Liver (tissue), 9 donors: ENCODE measurements around the gene TMEM140. TPM values are rescaled to one million over a fixed set of nuclear protein-coding genes. Genes with fewer than 3 reads are reported as not detected.

Experiments
- DNase-seq: peaks from one replicate; pipeline ENCODE4 v3.0.0-alpha.2; 2017; ENCODE audit warnings: low spot score
- H3K27ac ChIP-seq, 2 donors: one replicate each; pipeline ENCODE4 v1.7.0; 2013; ENCODE audit warnings: inconsistent platforms in 2 of 2, low read length in 2 of 2, control low read depth in 1 of 2, low read depth in 1 of 2, mild to moderate bottlenecking in 1 of 2
- H3K27me3 ChIP-seq, 4 donors: one replicate each; pipeline versions ENCODE4 v1.6.1 to v1.7.0; 2013; ENCODE audit warnings: low read length in 3 of 4, inconsistent platforms in 1 of 4, mild to moderate bottlenecking in 1 of 4, moderate library complexity in 1 of 4; ENCODE audit not compliant: control insufficient read depth in 4 of 4, insufficient read depth in 4 of 4
- H3K36me3 ChIP-seq, 4 donors: one replicate each; pipeline versions ENCODE4 v1.6.1 to v1.7.0; 2013; ENCODE audit warnings: low read length in 3 of 4, mild to moderate bottlenecking in 3 of 4, low read depth in 1 of 4, moderate library complexity in 1 of 4; ENCODE audit not compliant: control insufficient read depth in 4 of 4, insufficient read depth in 3 of 4
- H3K4me1 ChIP-seq, 4 donors: one replicate each; pipeline versions ENCODE4 v1.6.1 to v1.7.0; 2013; ENCODE audit warnings: low read length in 3 of 4, mild to moderate bottlenecking in 3 of 4, moderate library complexity in 1 of 4; ENCODE audit not compliant: control insufficient read depth in 4 of 4, insufficient read depth in 4 of 4
- H3K4me3 ChIP-seq, 3 donors: one replicate each; pipeline versions ENCODE4 v1.6.1 to v1.7.0; 2013; ENCODE audit warnings: low read length in 3 of 3, control low read depth in 1 of 3, low read depth in 1 of 3, mild to moderate bottlenecking in 1 of 3
- H3K9ac ChIP-seq, 2 donors: one replicate each; pipeline ENCODE4 v1.7.0; 2013; ENCODE audit warnings: low read length in 2 of 2, mild to moderate bottlenecking in 2 of 2, moderate library complexity in 2 of 2, control low read depth in 1 of 2, low read depth in 1 of 2
- H3K9me3 ChIP-seq, 4 donors: one replicate each; pipeline versions ENCODE4 v1.6.1 to v1.7.0; 2013; ENCODE audit warnings: low read length in 3 of 4; ENCODE audit not compliant: control insufficient read depth in 4 of 4
- EGR1 ChIP-seq, 2 donors: IDR thresholded peaks; 2 replicates each; pipeline ENCODE4 v1.6.1; 2016 to 2018; ENCODE audit warnings: antibody characterized with exemption in 2 of 2, low read depth in 2 of 2
- FOXA1 ChIP-seq: IDR thresholded peaks from 2 replicates; pipeline ENCODE4 v1.6.1; 2016; ENCODE audit warnings: antibody characterized with exemption
- FOXA2 ChIP-seq: IDR thresholded peaks from 2 replicates; pipeline ENCODE4 v1.6.1; 2016; ENCODE audit warnings: antibody characterized with exemption
- GABPA ChIP-seq, 2 donors: IDR thresholded peaks in 1 of 2; conservative IDR thresholded peaks in 1 of 2; 2 replicates each; pipeline ENCODE4 v1.6.1; 2016; ENCODE audit warnings: antibody characterized with exemption in 2 of 2, mild to moderate bottlenecking in 1 of 2, moderate library complexity in 1 of 2
- HNF4A ChIP-seq, 2 donors: conservative IDR thresholded peaks; 2 replicates each; pipeline ENCODE4 v1.6.1; 2016; ENCODE audit warnings: antibody characterized with exemption in 2 of 2, mild to moderate bottlenecking in 2 of 2
- JUND ChIP-seq, 2 donors: IDR thresholded peaks; 2 replicates each; pipeline ENCODE4 v1.6.1; 2016; ENCODE audit warnings: antibody characterized with exemption in 2 of 2
- NR2F2 ChIP-seq: IDR thresholded peaks from 2 replicates; pipeline ENCODE4 v1.6.1; 2016; ENCODE audit warnings: antibody characterized with exemption
- SP1 ChIP-seq: IDR thresholded peaks from 2 replicates; pipeline ENCODE4 v1.6.1; 2018; ENCODE audit warnings: antibody characterized with exemption, mild to moderate bottlenecking
- TAF1 ChIP-seq: conservative IDR thresholded peaks from 2 replicates; pipeline ENCODE4 v1.6.1; 2016; ENCODE audit warnings: antibody characterized with exemption, mild to moderate bottlenecking
- YY1 ChIP-seq: IDR thresholded peaks from 2 replicates; pipeline ENCODE4 v1.6.1; 2016; ENCODE audit warnings: antibody characterized with exemption, mild to moderate bottlenecking
- WGBS: extraction: QIAGEN DNeasy Blood & Tissue Kit; methylation state at CpG from one replicate; pipeline ENCODE4 v1.1.7; 2013; 5-methylcytosine and 5-hydroxymethylcytosine counted together
- polyA plus RNA-seq, 2 donors: library from polyadenylated mRNA; stranded (reverse) in 1 of 2; unstranded in 1 of 2; fragments of 200-250 nt in 1 of 2; fragments of >200 nt in 1 of 2; fragmentation: Nextera tagmentation in 1 of 2; extraction: Ambion mirVana in 1 of 2; gene quantifications; one replicate each; pipeline versions ENCODE4 v1.2.1 to v1.2.3, GENCODE V29; 2013 to 2015
- total RNA-seq, 2 donors: library from RNA; depleted of rRNA; stranded (reverse); fragments of >200 nt; gene quantifications; one replicate each; pipeline ENCODE4 v1.2.3, GENCODE V29; 2014
- TF ChIP-seq, protein P1 (sequence below): IDR thresholded peaks from 2 replicates; pipeline ENCODE4 v1.6.1; 2016; ENCODE audit warnings: antibody characterized with exemption, mild to moderate bottlenecking
- TF ChIP-seq, protein P2 (sequence below): IDR thresholded peaks from 2 replicates; pipeline ENCODE4 v1.6.1; 2016; ENCODE audit warnings: antibody characterized with exemption
- TF ChIP-seq, protein P3 (sequence below): IDR thresholded peaks from 2 replicates; pipeline ENCODE4 v1.6.1; 2016; ENCODE audit warnings: antibody characterized with exemption
- TF ChIP-seq, protein P4 (sequence below): fragments of 150-350 bp; IDR thresholded peaks from 2 replicates; pipeline ENCODE4 v1.5.1; 2017; ENCODE audit warnings: improper control_type of control experiment, low read depth, low read length; ENCODE audit not compliant: missing input control
- donor health status: healthy.
- donor health status: healthy.
- donor health status: healthy.
- donor health status: healthy.
- donor health status: healthy.

Gene TMEM140
- total and polyA plus RNA-seq, 4 donors, result 22.3 to 34.3 (median 25.9) TPM

DNA sequence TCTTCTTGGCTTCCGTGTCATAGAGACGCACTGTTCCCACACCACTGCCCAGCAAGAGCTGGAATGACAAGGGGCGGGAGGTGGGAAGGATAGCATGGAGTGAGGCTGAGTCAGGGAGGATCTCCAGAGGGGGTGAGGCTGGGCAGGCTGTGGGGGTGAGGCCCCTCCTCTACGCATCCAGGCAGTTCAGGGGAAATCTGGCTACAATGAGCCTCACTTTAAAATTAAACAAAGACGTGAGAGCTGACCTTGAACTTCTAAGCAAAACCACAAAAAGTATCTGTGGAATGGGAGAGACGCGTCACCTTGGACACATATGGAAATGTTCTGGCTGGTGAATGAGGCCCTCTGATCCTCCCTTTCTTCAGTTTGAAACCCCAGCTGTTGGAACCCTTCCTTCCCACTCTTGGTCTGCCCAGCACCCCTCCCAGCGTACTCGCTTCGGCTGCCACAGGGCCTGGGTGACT is 45.8 kb downstream of the TMEM140 start:
- Histone ChIP-seq H3K9me3 (no peaks in the 10 kb centered on the region), H3K4me1 (peaks cover 0 to 8% (median 7%) of the 10 kb centered on the region in 4 donors), H3K9ac (no peak overlapping the region), H3K4me3 (no peak overlapping the region), H3K36me3 (peaks cover 22 to 61% (median 41%) of the 10 kb centered on the region in 4 donors), H3K27ac (no peak overlapping the region), H3K27me3 (no peaks in the 10 kb centered on the region)
- TF ChIP-seq, protein P1, sequence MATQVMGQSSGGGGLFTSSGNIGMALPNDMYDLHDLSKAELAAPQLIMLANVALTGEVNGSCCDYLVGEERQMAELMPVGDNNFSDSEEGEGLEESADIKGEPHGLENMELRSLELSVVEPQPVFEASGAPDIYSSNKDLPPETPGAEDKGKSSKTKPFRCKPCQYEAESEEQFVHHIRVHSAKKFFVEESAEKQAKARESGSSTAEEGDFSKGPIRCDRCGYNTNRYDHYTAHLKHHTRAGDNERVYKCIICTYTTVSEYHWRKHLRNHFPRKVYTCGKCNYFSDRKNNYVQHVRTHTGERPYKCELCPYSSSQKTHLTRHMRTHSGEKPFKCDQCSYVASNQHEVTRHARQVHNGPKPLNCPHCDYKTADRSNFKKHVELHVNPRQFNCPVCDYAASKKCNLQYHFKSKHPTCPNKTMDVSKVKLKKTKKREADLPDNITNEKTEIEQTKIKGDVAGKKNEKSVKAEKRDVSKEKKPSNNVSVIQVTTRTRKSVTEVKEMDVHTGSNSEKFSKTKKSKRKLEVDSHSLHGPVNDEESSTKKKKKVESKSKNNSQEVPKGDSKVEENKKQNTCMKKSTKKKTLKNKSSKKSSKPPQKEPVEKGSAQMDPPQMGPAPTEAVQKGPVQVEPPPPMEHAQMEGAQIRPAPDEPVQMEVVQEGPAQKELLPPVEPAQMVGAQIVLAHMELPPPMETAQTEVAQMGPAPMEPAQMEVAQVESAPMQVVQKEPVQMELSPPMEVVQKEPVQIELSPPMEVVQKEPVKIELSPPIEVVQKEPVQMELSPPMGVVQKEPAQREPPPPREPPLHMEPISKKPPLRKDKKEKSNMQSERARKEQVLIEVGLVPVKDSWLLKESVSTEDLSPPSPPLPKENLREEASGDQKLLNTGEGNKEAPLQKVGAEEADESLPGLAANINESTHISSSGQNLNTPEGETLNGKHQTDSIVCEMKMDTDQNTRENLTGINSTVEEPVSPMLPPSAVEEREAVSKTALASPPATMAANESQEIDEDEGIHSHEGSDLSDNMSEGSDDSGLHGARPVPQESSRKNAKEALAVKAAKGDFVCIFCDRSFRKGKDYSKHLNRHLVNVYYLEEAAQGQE, result no peak
- TF ChIP-seq, protein P2, sequence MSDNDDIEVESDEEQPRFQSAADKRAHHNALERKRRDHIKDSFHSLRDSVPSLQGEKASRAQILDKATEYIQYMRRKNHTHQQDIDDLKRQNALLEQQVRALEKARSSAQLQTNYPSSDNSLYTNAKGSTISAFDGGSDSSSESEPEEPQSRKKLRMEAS, result no peak
- TF ChIP-seq EGR1 (IDR thresholded peaks at IDR 0.05; ENCODE audit: low read depth in 2 of 2) (no peak), SP1 (no peak), JUND (IDR thresholded peaks at IDR 0.05) (no peak), FOXA1 (no peak), NR2F2 (no peak), GABPA (IDR thresholded peaks at IDR 0.05 in 1 of 2, conservative IDR thresholded peaks at IDR 0.05 in 1 of 2) (no peak), FOXA2 (no peak), TAF1 (no peak), HNF4A (conservative IDR thresholded peaks at IDR 0.05) (no peak), YY1 (no peak)
- TF ChIP-seq, protein P3, sequence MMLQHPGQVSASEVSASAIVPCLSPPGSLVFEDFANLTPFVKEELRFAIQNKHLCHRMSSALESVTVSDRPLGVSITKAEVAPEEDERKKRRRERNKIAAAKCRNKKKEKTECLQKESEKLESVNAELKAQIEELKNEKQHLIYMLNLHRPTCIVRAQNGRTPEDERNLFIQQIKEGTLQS, result no peak
- TF ChIP-seq, protein P4, sequence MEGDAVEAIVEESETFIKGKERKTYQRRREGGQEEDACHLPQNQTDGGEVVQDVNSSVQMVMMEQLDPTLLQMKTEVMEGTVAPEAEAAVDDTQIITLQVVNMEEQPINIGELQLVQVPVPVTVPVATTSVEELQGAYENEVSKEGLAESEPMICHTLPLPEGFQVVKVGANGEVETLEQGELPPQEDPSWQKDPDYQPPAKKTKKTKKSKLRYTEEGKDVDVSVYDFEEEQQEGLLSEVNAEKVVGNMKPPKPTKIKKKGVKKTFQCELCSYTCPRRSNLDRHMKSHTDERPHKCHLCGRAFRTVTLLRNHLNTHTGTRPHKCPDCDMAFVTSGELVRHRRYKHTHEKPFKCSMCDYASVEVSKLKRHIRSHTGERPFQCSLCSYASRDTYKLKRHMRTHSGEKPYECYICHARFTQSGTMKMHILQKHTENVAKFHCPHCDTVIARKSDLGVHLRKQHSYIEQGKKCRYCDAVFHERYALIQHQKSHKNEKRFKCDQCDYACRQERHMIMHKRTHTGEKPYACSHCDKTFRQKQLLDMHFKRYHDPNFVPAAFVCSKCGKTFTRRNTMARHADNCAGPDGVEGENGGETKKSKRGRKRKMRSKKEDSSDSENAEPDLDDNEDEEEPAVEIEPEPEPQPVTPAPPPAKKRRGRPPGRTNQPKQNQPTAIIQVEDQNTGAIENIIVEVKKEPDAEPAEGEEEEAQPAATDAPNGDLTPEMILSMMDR, result no peak
- WGBS, result 92% methylated on average over 10 of the region's 10 CpGs
- no peak for DNase-seq

DNA sequence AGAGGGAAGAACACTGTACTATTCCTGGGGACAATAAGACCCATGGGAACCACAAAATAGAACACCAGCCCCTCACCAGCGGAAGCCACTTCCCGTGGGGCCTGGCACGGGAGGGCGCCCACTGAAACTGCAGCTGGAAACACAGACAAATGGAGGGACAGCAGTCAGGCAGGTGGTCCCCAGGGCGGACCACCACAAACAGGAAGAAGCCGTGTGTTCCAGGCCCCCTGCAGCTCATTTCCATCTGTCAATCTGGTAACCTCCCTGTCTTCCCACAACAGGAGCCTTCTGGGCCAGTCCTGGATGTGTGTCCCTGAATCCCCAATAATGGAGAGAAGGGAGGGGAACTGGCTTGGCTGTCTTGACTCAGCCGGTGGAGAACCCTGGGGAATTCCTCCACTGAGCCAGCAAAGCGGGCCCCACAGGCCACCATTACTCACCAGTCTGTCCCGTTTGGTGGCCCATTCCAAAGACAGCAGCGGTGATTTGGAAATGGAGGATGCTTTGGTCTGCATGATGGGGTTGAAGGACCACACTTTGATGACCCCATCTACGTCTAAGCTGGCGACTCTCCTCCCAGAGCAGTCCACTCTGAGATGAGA is 46.7 kb downstream of the TMEM140 start:
- TF ChIP-seq JUND (IDR thresholded peaks at IDR 0.05) (no peak), NR2F2 (no peak), EGR1 (IDR thresholded peaks at IDR 0.05; ENCODE audit: low read depth in 2 of 2) (no peak)
- 97% methylated on average over 12 of the region's 12 CpGs for WGBS
- Histone ChIP-seq H3K36me3 (peaks cover 19 to 66% (median 41%) of the 10 kb centered on the region in 4 donors), H3K9me3 (no peaks in the 10 kb centered on the region), H3K4me3 (no peak overlapping the region), H3K27me3 (no peaks in the 10 kb centered on the region), H3K27ac (no peak overlapping the region), H3K9ac (no peak overlapping the region), H3K4me1 (peaks cover 0 to 2% (median 1%) of the 10 kb centered on the region in 4 donors)
- DNase-seq, result no peak
